BLaER1 treated with 17β-estradiol and CSF1 and Interleukin-3, amounts not matched to agents 10 nM and 100 nM (cell line): Measurements from ENCODE around the gene MAGEA3.
"Not testable (repeated sequence)": the region's sequence is repeated elsewhere in the genome, so short reads cannot be mapped to it uniquely, and the experiment has no call there.

Experiments
- H3K27ac ChIP-seq, 11 experiments: shearing (Covaris generic); formaldehyde crosslinking; 2 replicates each; pipeline ENCODE4 v1.8.1; 2022
- H3K27me3 ChIP-seq, 11 experiments: shearing (Covaris generic); formaldehyde crosslinking; 2 replicates each; pipeline ENCODE4 v1.8.1; 2022
- H3K36me3 ChIP-seq, 11 experiments: shearing (Covaris generic); formaldehyde crosslinking; 2 replicates each; pipeline ENCODE4 v1.8.1; 2022
- H3K4me1 ChIP-seq, 10 experiments: shearing (Covaris generic); formaldehyde crosslinking; 2 replicates each; pipeline ENCODE4 v1.8.1; 2022
- H3K4me2 ChIP-seq, 11 experiments: shearing (Covaris generic); formaldehyde crosslinking; 2 replicates each; pipeline ENCODE4 v1.8.1; 2022
- H3K4me3 ChIP-seq, 10 experiments: shearing (Covaris generic); formaldehyde crosslinking; 2 replicates each; pipeline ENCODE4 v1.8.1; 2022
- H3K9ac ChIP-seq, 11 experiments: shearing (Covaris generic); formaldehyde crosslinking; 2 replicates each; pipeline ENCODE4 v1.8.1; 2022
- H3K9me3 ChIP-seq, 11 experiments: shearing (Covaris generic); formaldehyde crosslinking; replicated peaks in 1 of 11; 2 replicates each; pipeline ENCODE4 v1.8.1; 2022
- H4K20me1 ChIP-seq, 11 experiments: shearing (Covaris generic); formaldehyde crosslinking; 2 replicates each; pipeline ENCODE4 v1.8.1; 2022
- Cebpa-rat ChIP-seq, 11 experiments: shearing (Covaris generic); IDR thresholded peaks; 2 replicates each; pipeline ENCODE4 v1.8.1; 2022

The MAGEA3 gene

DNA sequence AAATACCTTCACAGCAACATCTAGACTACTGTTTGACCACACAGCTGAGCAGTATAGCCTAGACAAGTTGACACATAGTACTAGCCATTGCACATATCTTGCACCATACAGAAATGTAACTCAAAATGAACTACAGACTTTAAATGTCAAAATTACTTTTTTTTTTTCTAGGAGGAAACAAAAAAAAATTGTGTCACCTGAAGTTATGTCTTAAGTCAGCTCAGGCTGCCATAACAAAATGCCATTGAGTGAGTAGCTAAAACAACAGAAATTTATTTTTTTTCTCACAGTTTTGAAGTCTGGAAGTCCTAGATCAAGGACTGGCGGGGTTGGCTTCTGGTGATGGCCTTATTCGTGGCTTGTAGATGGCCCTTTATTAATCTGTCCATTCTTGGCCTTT is 10.6 kb downstream of the MAGEA3 start, which contains the start of gene CSAG2:
CSAG2 (minus strand) TSS at position 101 of the 400 bp plus-strand sequence. CDS start 161 bp downstream, outside the sequence.
- not testable (repeated sequence) for H3K9ac ChIP-seq, H3K4me3 ChIP-seq, H3K27me3 ChIP-seq, H4K20me1 ChIP-seq, H3K4me2 ChIP-seq, H3K9me3 ChIP-seq, H3K4me1 ChIP-seq, H3K36me3 ChIP-seq, H3K27ac ChIP-seq

- not testable (repeated sequence) for H3K9ac ChIP-seq, H3K4me3 ChIP-seq, H4K20me1 ChIP-seq, H3K27ac ChIP-seq, H3K4me2 ChIP-seq, H3K9me3 ChIP-seq, H3K4me1 ChIP-seq, H3K36me3 ChIP-seq, H3K27me3 ChIP-seq
Measured at GRCh38 chrX:152713195-152713594, 14.6 kb downstream of the MAGEA3 start.

- not testable (repeated sequence) for H3K4me1 ChIP-seq, H3K27me3 ChIP-seq, H3K4me2 ChIP-seq
Measured at GRCh38 chrX:152713815-152714787, 15.5 kb downstream of the MAGEA3 start, which contains the start of gene MAGEA2B. Gene MAGEA2B, plus strand, starts transcription at chrX:152714628. Its CDS starts 2,479 bp downstream, at chrX:152717107.

GRCh38 chrX:152725409-152725808 is 26.8 kb downstream of the MAGEA3 start:
- Histone ChIP-seq H3K4me2 (no peak overlapping the region), H3K9me3 (peaks cover 0 to 11% (median 0%) of the 10 kb centered on the region in 11 experiments; a peak in 1 of 22 replicates), H3K27ac (no peak overlapping the region), H4K20me1 (no peaks in the 10 kb centered on the region), H3K9ac (no peak overlapping the region), H3K36me3 (no peaks in the 10 kb centered on the region), H3K4me1 (no peaks in the 10 kb centered on the region), H3K27me3 (peaks cover 32 to 50% (median 47%) of the 10 kb centered on the region in 11 experiments), H3K4me3 (no peak overlapping the region)
- TF ChIP-seq Cebpa-rat (IDR thresholded peaks at IDR 0.05), result no peak

More at GRCh38 chrX:152713815-152714787, 15.5 kb downstream of the MAGEA3 start, which contains the start of gene MAGEA2B:
- not testable (repeated sequence) for H3K4me3 ChIP-seq, H3K27ac ChIP-seq, H4K20me1 ChIP-seq, H3K9ac ChIP-seq, H3K36me3 ChIP-seq, H3K9me3 ChIP-seq

GRCh38 chrX:152733261-152733975 is 34.8 kb downstream of the MAGEA3 start, which contains the start of the genes CSAG1 and MAGEA12:
Gene CSAG1, minus strand, starts transcription at chrX:152733721. Its CDS starts 1,261 bp downstream, at chrX:152732460.
Gene MAGEA12, plus strand, starts transcription at chrX:152733757. Its CDS starts 2,405 bp downstream, at chrX:152736162.
- H3K27ac ChIP-seq, result no peak within 1 kb of the TSS
- H3K4me2 ChIP-seq, result no peak within 1 kb of the TSS
- no peak within 1 kb of the TSS for H3K4me3 ChIP-seq
- no peaks in the 10 kb centered on the region; a peak in 1 of 22 replicates for H4K20me1 ChIP-seq
- no peak for TF ChIP-seq Cebpa-rat (IDR thresholded peaks at IDR 0.05)
- H3K9ac ChIP-seq, result no peak within 1 kb of the TSS
- H3K27me3 ChIP-seq, result peaks cover 60 to 89% (median 81%) of the 10 kb centered on the region in 11 experiments
- no peaks in the 10 kb centered on the region for H3K36me3 ChIP-seq
- no peaks in the 10 kb centered on the region; a peak in 1 of 22 replicates for H3K9me3 ChIP-seq
- H3K4me1 ChIP-seq, result no peaks in the 10 kb centered on the region

DNA sequence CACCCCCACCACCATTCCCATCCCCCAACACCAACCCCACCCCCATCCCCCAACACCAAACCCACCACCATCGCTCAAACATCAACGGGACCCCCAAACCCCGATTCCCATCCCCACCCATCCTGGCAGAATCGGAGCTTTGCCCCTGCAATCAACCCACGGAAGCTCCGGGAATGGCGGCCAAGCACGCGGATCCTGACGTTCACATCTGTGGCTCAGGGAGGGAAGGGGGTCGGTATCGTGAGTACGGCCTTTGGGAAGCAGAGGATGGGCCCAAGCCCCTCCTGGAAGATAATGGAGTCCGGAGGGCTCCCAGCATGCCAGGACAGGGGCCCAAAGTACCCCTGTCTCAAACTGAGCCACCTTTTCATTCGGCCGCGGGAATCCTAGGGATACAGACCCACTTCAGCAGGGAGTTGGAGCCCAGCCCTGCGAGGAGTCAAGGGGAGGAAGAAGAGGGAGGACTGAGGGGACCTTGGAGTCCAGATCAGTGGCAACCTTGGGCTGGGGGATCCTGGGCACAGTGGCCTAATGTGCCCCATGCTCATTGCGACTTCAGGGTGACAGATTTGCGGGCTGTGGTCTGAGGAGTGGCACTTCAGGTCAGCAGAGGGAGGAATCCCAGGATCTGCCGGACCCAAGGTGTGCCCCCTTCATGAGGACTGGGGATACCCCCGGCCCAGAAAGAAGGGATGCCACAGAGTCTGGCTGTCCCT is 35.7 kb downstream of the MAGEA3 start:
- H4K20me1 ChIP-seq, H3K4me1 ChIP-seq, H3K4me3 ChIP-seq, H3K36me3 ChIP-seq, H3K9ac ChIP-seq, H3K4me2 ChIP-seq, H3K9me3 ChIP-seq, H3K27ac ChIP-seq: not testable (repeated sequence)
- H3K27me3 ChIP-seq, result peaks cover 63 to 89% (median 83%) of the 10 kb centered on the region in 11 experiments

GRCh38 chrX:152735101-152735500 is 36.5 kb downstream of the MAGEA3 start:
- Histone ChIP-seq H3K36me3 (no peaks in the 10 kb centered on the region), H3K4me2 (no peak overlapping the region), H3K9me3 (no peaks in the 10 kb centered on the region; a peak in 1 of 22 replicates), H3K9ac (no peak overlapping the region), H3K27me3 (peaks cover 64 to 91% (median 85%) of the 10 kb centered on the region in 11 experiments), H3K4me3 (no peak overlapping the region), H4K20me1 (no peaks in the 10 kb centered on the region; a peak in 1 of 22 replicates), H3K27ac (no peak overlapping the region), H3K4me1 (no peaks in the 10 kb centered on the region)
- no peak for TF ChIP-seq Cebpa-rat (IDR thresholded peaks at IDR 0.05)

- TF ChIP-seq Cebpa-rat (IDR thresholded peaks at IDR 0.05), result no peak
- H4K20me1 ChIP-seq, result no peaks in the 10 kb centered on the region; a peak in 1 of 22 replicates
- peaks cover 62 to 92% (median 85%) of the 10 kb centered on the region in 11 experiments for H3K27me3 ChIP-seq
- no peak overlapping the region for H3K4me2 ChIP-seq
- H3K9me3 ChIP-seq, result no peaks in the 10 kb centered on the region; a peak in 1 of 22 replicates
- no peak overlapping the region for H3K4me3 ChIP-seq
- H3K36me3 ChIP-seq, result no peaks in the 10 kb centered on the region
- H3K4me1 ChIP-seq, result no peaks in the 10 kb centered on the region
- no peak overlapping the region for H3K27ac ChIP-seq
- no peak overlapping the region for H3K9ac ChIP-seq
Measured at GRCh38 chrX:152735860-152736511, 37.4 kb downstream of the MAGEA3 start.

DNA sequence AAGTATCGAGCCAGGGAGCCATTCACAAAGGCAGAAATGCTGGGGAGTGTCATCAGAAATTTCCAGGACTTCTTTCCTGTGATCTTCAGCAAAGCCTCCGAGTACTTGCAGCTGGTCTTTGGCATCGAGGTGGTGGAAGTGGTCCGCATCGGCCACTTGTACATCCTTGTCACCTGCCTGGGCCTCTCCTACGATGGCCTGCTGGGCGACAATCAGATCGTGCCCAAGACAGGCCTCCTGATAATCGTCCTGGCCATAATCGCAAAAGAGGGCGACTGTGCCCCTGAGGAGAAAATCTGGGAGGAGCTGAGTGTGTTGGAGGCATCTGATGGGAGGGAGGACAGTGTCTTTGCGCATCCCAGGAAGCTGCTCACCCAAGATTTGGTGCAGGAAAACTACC is 37.9 kb downstream of the MAGEA3 start:
- not testable (repeated sequence) for H3K27ac ChIP-seq, H3K4me2 ChIP-seq, H3K4me3 ChIP-seq, H3K9me3 ChIP-seq, H4K20me1 ChIP-seq, H3K9ac ChIP-seq, H3K36me3 ChIP-seq, H3K4me1 ChIP-seq
- H3K27me3 ChIP-seq, result peaks cover 59 to 87% (median 84%) of the 10 kb centered on the region in 11 experiments
